H1 (cell line): ENCODE results near the gene NEDD4. TPM values are rescaled to one million over a fixed set of nuclear protein-coding genes. Genes with fewer than 3 reads are reported as not detected.

Experiments used
- CTCF ChIA-PET: fragments of 300-600 bp; sonication (Branson Sonifier 250); formaldehyde crosslinking; loops from one replicate; lab custom pipeline; 2021; ENCODE audit not compliant: partially characterized antibody; lab: Charles Lee
- POLR2A ChIA-PET: fragments of 300-600 bp; sonication (Branson Sonifier 250); formaldehyde crosslinking; loops from one replicate; lab custom pipeline; 2021; ENCODE audit warnings: inconsistent platforms; ENCODE audit not compliant: partially characterized antibody; lab: Charles Lee
- DNase-seq, 2 experiments: peaks; one replicate each; pipeline versions ENCODE4 v3.0.0 to v3.0.0-alpha.2; 2010 to 2022; ENCODE audit warnings: low spot score in 2 of 2, low read depth in 1 of 2, mixed read lengths in 1 of 2
- FAIRE-seq: peaks from 2 replicates; lab custom pipeline; 2011; peaks lifted over from hg19 to GRCh38; lab: Jason Lieb, UNC
- H2AFZ ChIP-seq: 2 replicates; pipeline ENCODE4 v1.8.1; 2012; ENCODE audit warnings: low read length, inconsistent platforms
- H2AK5ac ChIP-seq: 2 replicates; pipeline ENCODE4 v1.6.1; 2013; ENCODE audit warnings: low read depth, low read length
- H2BK120ac ChIP-seq: replicated peaks from 2 replicates; pipeline ENCODE3; 2013; ENCODE audit warnings: low read depth, low read length, inconsistent platforms
- H2BK12ac ChIP-seq: 2 replicates; pipeline ENCODE4 v1.6.1; 2013; ENCODE audit warnings: low read depth, low read length
- H2BK15ac ChIP-seq: 2 replicates; pipeline ENCODE4 v1.6.1; 2013; ENCODE audit warnings: low read length
- H2BK20ac ChIP-seq: 2 replicates; pipeline ENCODE4 v1.6.1; 2013; ENCODE audit warnings: low read length
- H2BK5ac ChIP-seq: 2 replicates; pipeline ENCODE4 v1.6.1; 2013; ENCODE audit warnings: low read depth, low read length
- H3K14ac ChIP-seq: 2 replicates; pipeline ENCODE4 v1.6.1; 2013; ENCODE audit warnings: inconsistent platforms; ENCODE audit not compliant: insufficient read length
- H3K18ac ChIP-seq: 2 replicates; pipeline ENCODE4 v1.6.1; 2013; ENCODE audit warnings: low read length; ENCODE audit errors: extremely low read depth
- H3K23ac ChIP-seq: 2 replicates; pipeline ENCODE4 v1.6.1; 2013; ENCODE audit warnings: inconsistent platforms; ENCODE audit not compliant: insufficient read length
- H3K23me2 ChIP-seq: 2 replicates; pipeline ENCODE4 v1.6.1; 2013; ENCODE audit warnings: low read depth, low read length
- H3K27ac ChIP-seq: 2 replicates; pipeline ENCODE4 v1.6.1; 2011; ENCODE audit warnings: low read depth, low read length, inconsistent platforms
- H3K27me3 ChIP-seq, 4 experiments: replicated peaks in 1 of 4; 1 replicate in 1 of 4; 2 replicates in 3 of 4; pipeline versions ENCODE4 v1.6.1 to v1.8.1; 2011 to 2013; ENCODE audit warnings: low read length in 3 of 4, mild to moderate bottlenecking in 3 of 4, inconsistent platforms in 2 of 4, mixed read lengths in 2 of 4, moderate library complexity in 1 of 4; ENCODE audit not compliant: control insufficient read depth in 3 of 4, insufficient read depth in 3 of 4; ENCODE audit errors: extremely low read depth in 1 of 4
- H3K36me3 ChIP-seq, 4 experiments: 2 replicates each; pipeline versions ENCODE4 v1.6.1 to v1.8.1; 2011 to 2013; ENCODE audit warnings: mild to moderate bottlenecking in 4 of 4, low read length in 3 of 4, moderate library complexity in 2 of 4, control low read depth in 1 of 4, inconsistent platforms in 1 of 4; ENCODE audit not compliant: insufficient read depth in 4 of 4, control insufficient read depth in 2 of 4
- H3K4ac ChIP-seq: replicated peaks from 2 replicates; pipeline ENCODE3; 2013; ENCODE audit warnings: low read length, low read depth, mixed read lengths, inconsistent platforms; ENCODE audit not compliant: insufficient read length
- H3K4me1 ChIP-seq, 4 experiments: replicated peaks in 1 of 4; 1 replicate in 1 of 4; 2 replicates in 3 of 4; pipeline versions ENCODE4 v1.6.1 to v1.8.1; 2011 to 2013; ENCODE audit warnings: low read length in 3 of 4, inconsistent platforms in 2 of 4, mixed read lengths in 1 of 4; ENCODE audit not compliant: insufficient read depth in 4 of 4, control insufficient read depth in 3 of 4
- H3K4me2 ChIP-seq, 2 experiments: 2 replicates each; pipeline versions ENCODE4 v1.6.1 to v1.8.1; 2011 to 2013; ENCODE audit warnings: low read depth in 2 of 2, low read length in 2 of 2, control low read depth in 1 of 2, inconsistent platforms in 1 of 2, mild to moderate bottlenecking in 1 of 2; ENCODE audit not compliant: insufficient read depth in 1 of 2
- H3K4me3 ChIP-seq, 4 experiments: fragments of 200-600, 300-600 bp in 1 of 4; sonication (generic), shearing (Covaris generic), sonication (Bioruptor Twin) in 1 of 4; 2 replicates each; pipeline versions ENCODE4 v1.5.1 to v1.8.1; 2011 to 2016; ENCODE audit warnings: low read length in 4 of 4, low read depth in 3 of 4, control low read depth in 2 of 4, inconsistent platforms in 2 of 4, mild to moderate bottlenecking in 2 of 4, mixed read lengths in 1 of 4, moderate library complexity in 1 of 4; ENCODE audit not compliant: insufficient read depth in 2 of 4; ENCODE audit errors: extremely low read depth in 1 of 4
- H3K56ac ChIP-seq: replicated peaks from 2 replicates; pipeline ENCODE3; 2013; ENCODE audit warnings: low read depth, mild to moderate bottlenecking, mixed read lengths, low read length, inconsistent platforms; ENCODE audit not compliant: insufficient read length
- H3K79me1 ChIP-seq: 2 replicates; pipeline ENCODE4 v1.6.1; 2013; ENCODE audit warnings: low read depth, low read length, control low read depth
- H3K79me2 ChIP-seq, 2 experiments: 2 replicates each; pipeline versions ENCODE4 v1.6.1 to v1.8.1; 2012 to 2013; ENCODE audit warnings: low read length in 2 of 2, mild to moderate bottlenecking in 2 of 2, inconsistent platforms in 1 of 2; ENCODE audit not compliant: insufficient read depth in 2 of 2, control insufficient read depth in 1 of 2
- H3K9ac ChIP-seq, 4 experiments: replicated peaks in 1 of 4; 1 replicate in 1 of 4; 2 replicates in 3 of 4; pipeline versions ENCODE4 v1.6.1 to v1.8.1; 2011 to 2013; ENCODE audit warnings: low read depth in 3 of 4, low read length in 3 of 4, control low read depth in 2 of 4, mild to moderate bottlenecking in 2 of 4, moderate library complexity in 2 of 4, inconsistent platforms in 1 of 4; ENCODE audit errors: extremely low read depth in 1 of 4
- H3K9me3 ChIP-seq, 2 experiments: 2 replicates each; pipeline versions ENCODE4 v1.6.1 to v1.8.1; 2012 to 2013; ENCODE audit warnings: mild to moderate bottlenecking in 2 of 2, moderate library complexity in 2 of 2, control low read depth in 1 of 2, inconsistent platforms in 1 of 2, low read depth in 1 of 2, low read length in 1 of 2, mixed read lengths in 1 of 2; ENCODE audit not compliant: insufficient read depth in 2 of 2
- H4K20me1 ChIP-seq, 2 experiments: replicated peaks in 1 of 2; 2 replicates each; pipeline versions ENCODE3 to v1.8.1; 2011 to 2013; ENCODE audit warnings: inconsistent platforms in 2 of 2, low read length in 2 of 2, mild to moderate bottlenecking in 1 of 2; ENCODE audit not compliant: insufficient read depth in 2 of 2, control insufficient read depth in 1 of 2
- H4K5ac ChIP-seq: 2 replicates; pipeline ENCODE4 v1.6.1; 2013; ENCODE audit warnings: low read length, low read depth, mixed read lengths, inconsistent platforms; ENCODE audit not compliant: insufficient read length
- H4K8ac ChIP-seq: 2 replicates; pipeline ENCODE4 v1.8.0; 2013; ENCODE audit warnings: mild to moderate bottlenecking, moderate library complexity, low read length, inconsistent platforms; ENCODE audit not compliant: insufficient read depth; ENCODE audit errors: extremely low read depth
- H4K91ac ChIP-seq: replicated peaks from 2 replicates; pipeline ENCODE3; 2013; ENCODE audit warnings: low read length, mixed read lengths, inconsistent platforms; ENCODE audit not compliant: insufficient read length
- ASH2L ChIP-seq: fragments of 200-600, 300-600 bp; sonication (generic); IDR thresholded peaks from one replicate; pipeline ENCODE4 v1.7.1; 2017; ENCODE audit warnings: low read length
- ATF3 ChIP-seq: IDR thresholded peaks from 2 replicates; pipeline ENCODE4 v1.6.1; 2011; ENCODE audit warnings: low read depth, mild to moderate bottlenecking, low read length; ENCODE audit not compliant: insufficient read depth
- BACH1 ChIP-seq: IDR thresholded peaks from 2 replicates; pipeline ENCODE4 v1.6.1; 2012; ENCODE audit warnings: low read length, improper control_type of control experiment
- BRCA1 ChIP-seq: IDR thresholded peaks from 2 replicates; pipeline ENCODE4 v1.6.1; 2012; ENCODE audit warnings: low read depth, low read length, improper control_type of control experiment
- CHD1 ChIP-seq: IDR thresholded peaks from 2 replicates; pipeline ENCODE4 v1.6.1; 2012; ENCODE audit warnings: low read depth, low read length, improper control_type of control experiment
- EP300 ChIP-seq, 2 experiments: IDR thresholded peaks; 1 replicate in 1 of 2; 2 replicates in 1 of 2; pipeline ENCODE4 v1.6.1; 2011 to 2012; ENCODE audit warnings: low read depth in 2 of 2, low read length in 2 of 2, mild to moderate bottlenecking in 2 of 2, borderline replicate concordance in 1 of 2, inconsistent platforms in 1 of 2, moderate library complexity in 1 of 2
- FOSL1 ChIP-seq: IDR thresholded peaks from 2 replicates; pipeline ENCODE4 v1.6.1; 2011; ENCODE audit warnings: mild to moderate bottlenecking, low read depth, low read length, moderate library complexity; ENCODE audit not compliant: insufficient read depth
- HDAC2 ChIP-seq, 2 experiments: fragments of 300-600 bp in 1 of 2; sonication (generic) in 1 of 2; IDR thresholded peaks; 2 replicates each; pipeline ENCODE4 v1.6.1; 2011 to 2012; ENCODE audit warnings: low read depth in 2 of 2, low read length in 2 of 2, mild to moderate bottlenecking in 2 of 2, moderate library complexity in 2 of 2, borderline replicate concordance in 1 of 2, inconsistent platforms in 1 of 2
- JUND ChIP-seq: IDR thresholded peaks from 2 replicates; pipeline ENCODE4 v1.6.1; 2011; ENCODE audit warnings: mild to moderate bottlenecking, improper control_type of control experiment, low read length
- NANOG ChIP-seq: IDR thresholded peaks from 2 replicates; pipeline ENCODE4 v1.6.1; 2011; ENCODE audit warnings: low read length, low read depth, mild to moderate bottlenecking, inconsistent platforms; ENCODE audit not compliant: insufficient read depth, poor library complexity, severe bottlenecking
- SAP30 ChIP-seq: fragments of 300-600 bp; sonication (generic); IDR thresholded peaks from 2 replicates; pipeline ENCODE4 v1.7.1; 2012; ENCODE audit warnings: low read length, moderate library complexity, mild to moderate bottlenecking, inconsistent platforms; ENCODE audit not compliant: insufficient read depth, insufficient replicate concordance
- SIN3A ChIP-seq, 2 experiments: IDR thresholded peaks in 1 of 2; conservative IDR thresholded peaks in 1 of 2; 2 replicates each; pipeline ENCODE4 v1.6.1; 2011 to 2012; ENCODE audit warnings: low read length in 2 of 2, improper control_type of control experiment in 1 of 2, low read depth in 1 of 2, mild to moderate bottlenecking in 1 of 2
- TCF12 ChIP-seq: IDR thresholded peaks from 2 replicates; pipeline ENCODE4 v1.6.1; 2011; ENCODE audit warnings: low read depth, mild to moderate bottlenecking, low read length
- WGBS, 2 experiments: shearing (Covaris generic) in 1 of 2; methylation state at CpG; one replicate each; pipeline versions ENCODE4 v1.1.6 to v1.1.7; 2013 to 2015; ENCODE audit warnings: low lambda C conversion rate in 2 of 2, mixed read lengths in 2 of 2, inconsistent platforms in 1 of 2, low coverage in 1 of 2, missing lambda C conversion rate in 1 of 2; ENCODE audit not compliant: insufficient replicate concordance in 2 of 2, insufficient coverage in 1 of 2, insufficient read length in 1 of 2; ENCODE audit errors: extremely low coverage in 1 of 2, missing lambda C conversion rate in 1 of 2; 5-methylcytosine and 5-hydroxymethylcytosine counted together
- polyA plus RNA-seq, 7 experiments: library from polyadenylated mRNA; depleted of rRNA in 3 of 7; stranded (reverse) in 5 of 7; unstranded in 2 of 7; fragments of >200 nt in 5 of 7; fragments of 200-250 nt in 2 of 7; gene quantifications; 1 replicate in 5 of 7; 2 replicates in 1 of 7; 4 replicates in 1 of 7; pipeline versions ENCODE4 v1.2.1 to v1.2.3, GENCODE V29; 2011 to 2013; ENCODE audit warnings: missing spikeins in 2 of 7, mixed read lengths in 2 of 7
- total RNA-seq: library from RNA; stranded (reverse); fragmentation: NEBNext Ultra II Directional; extraction: Animal tissue kit (Norgen Biotek cat#: 25700); gene quantifications from 2 replicates; pipeline ENCODE4 v1.2.1, GENCODE V29; 2021

Gene NEDD4
- total and polyA plus RNA-seq, 2 of the 8 experiments (the other 6 are each of a cell fraction or from before 2014, with no cell fraction given) = 0.95 to 3.9 TPM

- H4K20me1 ChIP-seq = no peaks in the 10 kb centered on the region
- H3K27ac ChIP-seq = no peak overlapping the region
- H2BK12ac ChIP-seq = no peak overlapping the region
- no peaks in the 10 kb centered on the region for H3K36me3 ChIP-seq
- H4K5ac ChIP-seq = no peak overlapping the region
- H3K9me3 ChIP-seq = no peaks in the 10 kb centered on the region
- H2AK5ac ChIP-seq = no peak overlapping the region
- H2AFZ ChIP-seq = peak overlapping the region; percentile 6; the same call in 1 of the 2 replicates
- 16% methylated on average over 9 of the region's 9 CpGs; no CpG with 5 or more reads in 1 of the 2 experiments for WGBS, 2 experiments
- no peak overlapping the region for H2BK15ac ChIP-seq
- FAIRE-seq = no peak
- no peak overlapping the region for H2BK5ac ChIP-seq
- no peak overlapping the region for H2BK120ac ChIP-seq
- H3K14ac ChIP-seq = no peak overlapping the region
- CTCF ChIA-PET = interaction anchor here (1.0 to 1.6 kb wide), 4 partner anchors 9 to 62 kb away, joined by 3 to 5 read pairs (median 4); no protein-coding TSS in a partner anchor
- peak overlapping the region; percentile 71 to 84 (median 82) for H3K4me3 ChIP-seq
- no peak overlapping the region for H3K23ac ChIP-seq
- peak overlapping the region; percentile 69 to 71 for H3K4me2 ChIP-seq
- H2BK20ac ChIP-seq = no peak overlapping the region
- no peak overlapping the region for H4K8ac ChIP-seq
- H3K79me2 ChIP-seq = no peaks in the 10 kb centered on the region
- POLR2A ChIA-PET = no interaction called here
- H3K4ac ChIP-seq = no peak overlapping the region
- H3K4me1 ChIP-seq = no peaks in the 10 kb centered on the region
- H3K23me2 ChIP-seq = peaks cover 3% of the 10 kb centered on the region; the same call in 1 of the 2 replicates
- H3K56ac ChIP-seq = no peak overlapping the region
- peaks cover 0 to 10% (median 4%) of the 10 kb centered on the region in 4 experiments; a peak in 2 of 7 replicates for H3K27me3 ChIP-seq
- DNase-seq = no peak
- H3K18ac ChIP-seq = no peak overlapping the region
- H3K9ac ChIP-seq = peak overlapping the region in 1 of 4 experiments; percentile 65; a peak in 1 of 7 replicates
- no peaks in the 10 kb centered on the region for H3K79me1 ChIP-seq
- H4K91ac ChIP-seq = no peak overlapping the region
- TF ChIP-seq BACH1 (no peak), JUND (no peak), HDAC2 (IDR thresholded peaks at IDR 0.05; ENCODE audit: borderline replicate concordance in 1 of 2, low read depth in 2 of 2, low read length in 2 of 2) (no peak), ATF3 (no peak), SIN3A (conservative IDR thresholded peaks at IDR 0.05 in 1 of 2, IDR thresholded peaks at IDR 0.05 in 1 of 2; ENCODE audit: low read depth in 1 of 2, low read length in 2 of 2) (no peak), FOSL1 (no peak), EP300 (IDR thresholded peaks at IDR 0.05; ENCODE audit: borderline replicate concordance in 1 of 2, low read depth in 2 of 2, low read length in 2 of 2) (no peak), ASH2L (no peak), BRCA1 (no peak), TCF12 (no peak), CHD1 (no peak), NANOG (no peak), SAP30 (no peak)
Measured at GRCh38 chr15:55992769-55993110, 672 bp downstream of the NEDD4 start.
